GOT3 (cell line): ENCODE measurements around the gene TRPC4AP.
"Not testable (repeated sequence)": the region's sequence is repeated elsewhere in the genome, so short reads cannot be mapped to it uniquely, and the experiment has no call there.

Experiments used
- DNase-seq: peaks from one replicate; lab custom pipeline; 2025; ENCODE audit warnings: mixed read lengths; lab: John Stamatoyannopoulos, UW

The TRPC4AP gene, protein sequence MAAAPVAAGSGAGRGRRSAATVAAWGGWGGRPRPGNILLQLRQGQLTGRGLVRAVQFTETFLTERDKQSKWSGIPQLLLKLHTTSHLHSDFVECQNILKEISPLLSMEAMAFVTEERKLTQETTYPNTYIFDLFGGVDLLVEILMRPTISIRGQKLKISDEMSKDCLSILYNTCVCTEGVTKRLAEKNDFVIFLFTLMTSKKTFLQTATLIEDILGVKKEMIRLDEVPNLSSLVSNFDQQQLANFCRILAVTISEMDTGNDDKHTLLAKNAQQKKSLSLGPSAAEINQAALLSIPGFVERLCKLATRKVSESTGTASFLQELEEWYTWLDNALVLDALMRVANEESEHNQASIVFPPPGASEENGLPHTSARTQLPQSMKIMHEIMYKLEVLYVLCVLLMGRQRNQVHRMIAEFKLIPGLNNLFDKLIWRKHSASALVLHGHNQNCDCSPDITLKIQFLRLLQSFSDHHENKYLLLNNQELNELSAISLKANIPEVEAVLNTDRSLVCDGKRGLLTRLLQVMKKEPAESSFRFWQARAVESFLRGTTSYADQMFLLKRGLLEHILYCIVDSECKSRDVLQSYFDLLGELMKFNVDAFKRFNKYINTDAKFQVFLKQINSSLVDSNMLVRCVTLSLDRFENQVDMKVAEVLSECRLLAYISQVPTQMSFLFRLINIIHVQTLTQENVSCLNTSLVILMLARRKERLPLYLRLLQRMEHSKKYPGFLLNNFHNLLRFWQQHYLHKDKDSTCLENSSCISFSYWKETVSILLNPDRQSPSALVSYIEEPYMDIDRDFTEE

DNA sequence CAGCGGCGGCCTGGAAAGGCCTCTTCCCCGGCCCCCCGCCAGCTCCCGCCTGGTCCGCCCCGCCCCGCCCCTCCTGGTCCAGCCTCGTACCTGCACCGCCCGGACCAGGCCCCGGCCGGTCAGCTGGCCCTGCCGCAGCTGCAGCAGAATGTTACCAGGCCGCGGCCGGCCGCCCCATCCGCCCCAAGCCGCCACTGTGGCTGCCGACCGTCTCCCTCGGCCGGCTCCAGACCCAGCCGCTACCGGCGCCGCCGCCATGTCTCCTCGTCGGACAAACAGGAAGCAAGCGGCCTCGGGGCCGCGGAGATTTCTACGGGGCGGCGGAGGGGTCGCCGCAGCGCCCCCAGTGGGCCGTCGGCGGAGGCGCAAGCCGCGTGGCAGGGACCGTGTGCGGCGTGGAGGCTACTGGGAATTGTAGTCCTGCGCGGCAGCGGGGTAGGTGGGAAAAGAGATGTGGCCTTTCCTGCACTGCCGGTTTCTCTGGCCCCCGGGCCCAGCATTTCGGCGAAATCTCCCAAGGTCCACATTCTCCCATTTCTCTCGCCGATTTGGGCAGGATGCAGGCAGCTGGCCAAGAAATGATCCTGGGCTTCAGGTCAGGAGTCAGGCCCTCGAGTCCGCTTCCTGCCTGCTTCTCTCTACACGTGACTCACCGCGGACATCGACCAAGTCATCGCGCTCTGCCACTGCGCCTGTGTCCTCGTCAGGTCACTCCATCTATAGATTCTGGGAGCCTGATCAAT lies at the start of gene TRPC4AP:
Gene TRPC4AP (minus strand): TSS at position 284 of the 743 bp plus-strand sequence. CDS start 26 bp downstream, at position 258.
- DNase-seq: peak; percentile 88

GRCh38 chr20:35135867-35136586 lies 43.4 kb upstream of the TRPC4AP start:
- DNase-seq: no peak

- no peak for DNase-seq
Measured at GRCh38 chr20:35134880-35135279, 42.3 kb upstream of the TRPC4AP start.

DNA sequence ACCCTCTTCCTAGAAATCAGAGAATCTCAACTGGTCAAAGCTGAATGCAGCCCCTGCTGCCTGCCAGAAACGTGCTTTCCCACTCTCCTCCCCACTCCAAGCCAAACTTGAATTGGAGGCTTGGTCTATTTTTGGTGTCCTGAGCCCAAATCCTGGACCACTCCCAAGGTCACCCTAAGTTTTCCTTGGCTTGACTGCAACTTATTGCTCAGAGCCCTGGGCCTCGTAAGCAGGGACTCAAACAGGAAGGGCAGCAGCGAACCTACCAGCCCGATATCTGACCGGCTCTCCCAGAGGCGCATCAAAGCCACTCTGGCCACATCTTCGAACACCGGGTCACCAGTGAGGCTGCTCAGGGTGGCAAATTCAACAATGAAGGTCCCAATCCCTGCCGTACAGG lies 41.9 kb upstream of the TRPC4AP start:
- no peak for DNase-seq

DNA sequence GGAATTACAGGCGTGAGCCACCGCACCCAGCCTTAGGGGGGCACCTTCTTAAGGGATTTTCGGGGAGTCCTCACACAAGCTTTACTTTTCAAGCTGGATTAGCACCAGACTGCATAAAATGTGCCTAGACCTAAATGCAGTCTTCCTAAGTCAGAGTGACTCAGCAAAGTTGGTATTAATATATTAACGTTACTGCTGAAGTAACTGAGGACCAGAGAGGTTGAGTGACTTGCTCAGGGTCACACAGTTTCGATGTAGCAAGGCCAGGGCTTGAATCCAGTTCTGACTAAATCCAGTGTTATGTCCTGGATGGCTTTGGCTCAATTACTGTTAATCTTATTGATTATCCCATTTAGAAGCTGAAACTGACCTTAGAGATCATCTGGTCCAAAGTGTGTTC lies 41.1 kb upstream of the TRPC4AP start:
- DNase-seq: no peak

GRCh38 chr20:35133031-35133430 lies 40.4 kb upstream of the TRPC4AP start:
- DNase-seq: no peak

- no peak for DNase-seq
Measured at GRCh38 chr20:35131934-35132333, 39.3 kb upstream of the TRPC4AP start.

- DNase-seq: no peak
Measured at GRCh38 chr20:35129647-35130069, 37.1 kb upstream of the TRPC4AP start.

GRCh38 chr20:35125753-35126152 lies 33.1 kb upstream of the TRPC4AP start:
- DNase-seq: no peak

DNA sequence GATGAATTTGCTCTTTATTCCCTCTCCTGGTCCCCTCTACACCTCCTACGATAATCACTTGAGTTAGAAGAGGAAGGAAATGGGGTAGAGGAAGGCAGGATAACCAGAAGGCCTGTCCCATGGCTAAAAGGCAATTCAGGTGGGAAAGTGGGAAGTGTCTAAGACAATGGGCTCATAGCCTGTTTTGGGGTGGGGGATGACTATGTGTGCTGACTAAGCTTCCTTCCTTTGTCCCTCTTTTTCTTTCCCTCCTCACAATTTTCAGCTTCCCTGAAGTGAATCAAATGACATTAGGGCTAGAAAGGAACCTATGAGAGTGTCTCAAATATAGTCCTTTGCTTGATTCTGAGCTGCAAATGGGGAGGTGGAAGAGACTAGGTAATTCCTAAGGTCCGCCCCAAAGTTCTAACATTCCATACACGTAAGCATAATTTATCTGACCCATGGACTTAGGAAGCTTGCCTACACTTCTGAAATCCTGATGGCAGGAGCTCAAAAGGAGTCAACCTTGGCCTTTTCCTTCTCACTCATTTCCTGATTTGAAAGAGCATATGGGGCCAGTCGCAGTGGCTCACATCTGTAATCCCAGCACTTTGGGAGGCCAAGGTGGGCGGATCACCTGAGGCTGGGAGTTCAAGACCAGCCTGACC lies 30.3 kb upstream of the TRPC4AP start:
- no peak for DNase-seq

DNA sequence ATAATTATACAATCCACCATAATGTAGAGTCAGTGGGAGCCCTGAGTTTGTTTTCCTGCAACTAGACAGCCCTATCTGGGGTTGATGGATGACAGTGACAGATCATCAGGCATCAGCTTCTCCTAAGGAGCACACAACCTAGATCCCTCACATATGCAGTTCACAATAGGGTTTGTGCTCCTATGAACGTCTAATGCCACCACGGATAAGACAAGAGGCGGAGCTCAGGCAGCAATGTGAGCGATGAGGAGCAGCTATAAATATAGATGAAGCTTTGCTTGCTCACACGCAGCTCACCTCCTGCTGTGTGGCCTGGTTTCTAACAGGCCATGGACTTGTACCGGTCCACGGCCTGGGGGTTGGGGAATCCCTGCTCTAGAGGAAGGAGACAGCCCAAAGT lies 28.6 kb upstream of the TRPC4AP start:
- no peak for DNase-seq

DNA sequence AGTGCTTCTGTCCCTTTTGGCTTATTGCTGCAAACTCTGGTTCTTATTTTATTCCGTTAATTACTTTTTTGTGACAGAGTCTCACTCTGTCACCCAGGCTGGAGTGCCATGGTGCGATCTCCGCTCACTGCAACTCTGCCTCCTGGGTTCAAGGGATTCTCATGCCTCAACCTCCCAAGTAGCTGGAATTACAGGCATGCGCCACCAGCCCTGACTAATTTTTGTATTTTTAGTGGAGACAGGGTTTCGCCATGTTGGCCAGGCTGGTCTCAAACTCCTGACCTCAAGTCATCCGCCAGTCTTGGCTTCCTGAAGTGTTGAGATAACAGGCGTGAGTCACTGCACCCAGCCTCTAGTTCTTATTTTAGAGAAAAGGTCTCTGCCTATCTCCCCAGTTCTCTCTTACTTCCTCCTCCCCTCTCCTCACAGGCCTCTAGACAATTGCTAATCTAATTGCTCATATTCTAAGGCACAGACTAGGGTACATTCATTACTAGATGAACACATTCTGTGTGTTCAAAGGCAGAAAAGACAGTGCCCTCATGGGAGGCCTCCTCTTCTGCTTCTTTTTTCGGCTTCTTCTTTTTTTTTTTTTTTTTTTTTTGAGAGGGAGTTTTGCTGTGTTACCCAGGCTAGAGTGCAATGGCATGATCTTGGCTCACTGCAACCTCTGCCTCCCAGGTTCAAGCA lies 27.6 kb upstream of the TRPC4AP start:
- no peak for DNase-seq

- no peak for DNase-seq
Measured at GRCh38 chr20:35117629-35118028, 25.0 kb upstream of the TRPC4AP start.

GRCh38 chr20:35117196-35117595 lies 24.6 kb upstream of the TRPC4AP start:
- no peak for DNase-seq

GRCh38 chr20:35116258-35116657 lies 23.7 kb upstream of the TRPC4AP start:
- no peak for DNase-seq

DNA sequence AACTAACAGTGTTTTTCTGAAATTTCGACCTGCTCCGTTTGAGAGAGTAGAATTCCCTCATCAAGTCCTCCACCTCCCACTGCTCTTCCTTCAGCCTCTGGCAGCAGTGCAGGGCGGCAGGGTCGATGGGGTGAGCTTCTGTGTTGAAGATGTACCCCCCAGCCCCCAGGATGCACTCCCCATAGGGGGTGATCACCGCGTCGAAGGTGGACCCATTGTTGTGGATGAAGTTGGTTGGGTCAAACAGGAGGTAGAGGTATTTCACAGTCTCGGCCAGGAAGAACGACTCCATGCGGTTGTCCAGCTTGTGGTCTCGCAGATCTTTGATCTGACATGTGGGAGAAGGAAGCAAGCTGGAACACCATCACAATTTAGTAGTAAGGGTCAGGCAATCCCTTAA lies 23.0 kb upstream of the TRPC4AP start:
- DNase-seq: no peak

DNA sequence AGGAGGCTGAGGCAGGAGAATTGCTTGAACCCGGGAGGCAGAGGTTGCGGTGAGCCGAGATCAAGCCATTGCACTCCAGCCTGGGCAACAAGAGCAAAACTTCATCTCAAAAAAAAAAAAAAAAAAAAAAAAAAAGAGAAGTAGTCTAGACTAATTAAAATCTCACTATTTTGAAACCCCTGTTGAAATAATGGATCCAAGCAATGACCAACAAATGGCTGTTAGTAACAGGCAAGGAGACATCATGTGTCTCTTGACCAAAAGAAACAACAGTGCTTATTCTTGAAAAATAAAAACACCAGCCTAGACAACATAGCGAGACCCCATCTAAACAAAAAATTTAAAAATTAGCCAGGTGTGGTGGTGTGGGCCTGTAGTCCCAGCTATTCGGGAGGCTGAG lies 19.7 kb upstream of the TRPC4AP start:
- DNase-seq: not testable (repeated sequence)

DNA sequence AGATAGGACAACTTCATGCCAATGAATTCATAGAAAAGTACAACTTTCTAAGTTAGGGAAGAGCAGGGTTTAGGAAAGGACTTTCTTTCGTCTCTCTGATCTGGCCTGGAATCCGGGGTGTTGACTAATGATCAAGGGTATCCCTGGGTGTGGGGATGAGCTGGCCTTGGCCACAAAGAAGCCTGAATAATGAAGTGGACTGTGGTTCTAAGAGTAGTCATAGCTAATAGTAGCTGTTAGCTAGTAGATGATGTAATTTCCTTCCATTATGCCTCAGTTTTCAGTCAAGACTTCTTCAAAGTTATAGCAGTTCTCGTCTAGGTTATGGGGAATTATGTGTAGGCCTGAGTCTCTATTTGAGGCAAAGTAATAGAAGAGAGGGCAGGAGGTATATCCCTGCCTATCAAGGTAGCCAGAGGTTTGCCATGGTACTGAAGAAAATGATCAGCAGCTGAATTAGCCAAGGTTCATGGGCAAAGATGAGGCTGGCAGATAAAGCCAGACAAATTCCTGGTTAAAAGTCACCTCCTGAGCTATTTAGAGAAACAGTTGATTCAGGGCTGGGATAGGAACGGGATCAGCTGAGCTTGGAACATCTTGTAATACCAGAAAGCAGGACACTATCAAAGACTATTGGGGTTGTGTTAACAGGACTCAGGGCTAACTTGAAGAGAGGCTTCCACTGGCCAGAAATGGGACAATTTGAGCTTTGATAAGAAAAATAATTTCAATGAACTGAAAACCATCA lies 18.7 kb upstream of the TRPC4AP start:
- peak; percentile 28 for DNase-seq

GRCh38 chr20:35108921-35109320 lies 16.3 kb upstream of the TRPC4AP start:
- DNase-seq: no peak

DNA sequence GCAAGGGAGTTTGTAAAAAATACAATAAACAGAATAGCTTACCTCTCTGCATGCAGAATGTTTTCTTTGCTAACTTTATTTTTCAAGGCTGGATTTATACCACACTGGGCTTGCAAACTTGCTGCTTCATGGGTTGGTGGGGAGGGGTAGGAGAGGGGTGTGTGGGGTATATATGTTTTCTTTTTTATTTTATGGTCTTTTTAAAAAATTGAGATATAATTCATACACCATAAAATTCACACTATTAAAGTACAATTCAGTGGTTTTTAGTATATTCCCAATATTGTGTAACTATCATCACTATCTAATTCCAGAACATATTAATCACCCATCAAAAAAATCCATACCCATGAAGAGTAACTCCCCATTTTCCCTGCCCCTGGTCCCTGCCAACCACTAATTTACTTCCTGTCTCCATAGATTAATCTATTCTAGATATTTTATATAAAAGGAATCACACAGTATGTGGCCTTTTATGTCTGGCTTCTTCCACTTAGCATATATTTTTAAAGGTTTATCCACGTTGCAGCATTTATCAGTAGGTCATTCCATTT lies 14.3 kb upstream of the TRPC4AP start:
- no peak for DNase-seq
